Stomach (tissue), 4 donors: ENCODE data around the gene PNMA1.

ENCODE experiments used
- POLR2A ChIP-seq, 4 donors: fragments of 450-650 bp; IDR thresholded peaks; one replicate each; pipeline ENCODE4 v1.6.1; 2016; ENCODE audit warnings: antibody characterized with exemption in 4 of 4, control low read depth in 2 of 4, mild to moderate bottlenecking in 1 of 4, moderate library complexity in 1 of 4
- TF ChIP-seq, protein P1 (sequence below), 7 experiments: fragments of 450-650 bp in 4 of 7; fragments of 200-600 bp in 3 of 7; sonication (generic) in 3 of 7; IDR thresholded peaks; one replicate each; pipeline ENCODE4 v1.5.1; 2016 to 2019; ENCODE audit warnings: antibody characterized with exemption in 7 of 7, control low read depth in 2 of 7, mild to moderate bottlenecking in 1 of 7

DNA sequence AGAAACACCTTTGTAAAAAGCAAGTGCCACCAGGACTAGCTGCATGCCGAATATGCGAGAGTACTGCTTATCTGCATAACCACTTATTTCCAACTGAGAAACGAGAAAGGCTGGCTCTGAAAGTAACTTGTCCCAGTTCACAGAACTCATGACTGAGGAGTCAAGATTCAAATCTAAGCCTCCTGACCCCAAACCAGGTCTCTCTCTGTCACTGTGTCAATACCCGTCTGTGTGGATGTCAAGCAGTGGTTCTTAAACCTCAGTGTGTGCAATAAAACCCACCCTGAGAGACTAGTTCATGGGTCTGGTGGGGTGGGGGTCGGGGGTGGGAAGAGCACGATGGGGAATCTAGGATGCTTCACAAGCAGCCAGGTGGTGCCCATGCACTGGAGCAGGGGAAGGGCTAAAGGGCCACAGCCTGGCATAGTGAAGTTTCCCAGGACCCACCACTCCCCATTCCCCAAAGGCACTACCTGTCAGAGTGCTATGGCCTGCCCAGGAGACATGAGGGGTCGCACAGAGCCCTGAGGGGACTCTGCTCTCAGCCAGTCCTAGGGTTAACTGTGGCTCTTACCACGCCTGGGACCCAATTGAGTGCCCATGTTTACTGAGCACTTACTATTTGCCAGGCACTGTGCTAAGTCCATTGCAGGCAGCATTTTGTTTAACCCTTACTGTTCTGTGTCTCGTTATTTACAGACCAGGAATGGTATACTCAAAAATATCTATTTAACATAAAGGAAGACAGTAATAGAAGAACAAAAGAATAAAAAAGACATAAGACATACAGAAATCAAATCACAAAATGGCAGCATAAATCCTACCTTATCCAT lies 33.4 kb upstream of the PNMA1 start:
- TF ChIP-seq, protein P1, sequence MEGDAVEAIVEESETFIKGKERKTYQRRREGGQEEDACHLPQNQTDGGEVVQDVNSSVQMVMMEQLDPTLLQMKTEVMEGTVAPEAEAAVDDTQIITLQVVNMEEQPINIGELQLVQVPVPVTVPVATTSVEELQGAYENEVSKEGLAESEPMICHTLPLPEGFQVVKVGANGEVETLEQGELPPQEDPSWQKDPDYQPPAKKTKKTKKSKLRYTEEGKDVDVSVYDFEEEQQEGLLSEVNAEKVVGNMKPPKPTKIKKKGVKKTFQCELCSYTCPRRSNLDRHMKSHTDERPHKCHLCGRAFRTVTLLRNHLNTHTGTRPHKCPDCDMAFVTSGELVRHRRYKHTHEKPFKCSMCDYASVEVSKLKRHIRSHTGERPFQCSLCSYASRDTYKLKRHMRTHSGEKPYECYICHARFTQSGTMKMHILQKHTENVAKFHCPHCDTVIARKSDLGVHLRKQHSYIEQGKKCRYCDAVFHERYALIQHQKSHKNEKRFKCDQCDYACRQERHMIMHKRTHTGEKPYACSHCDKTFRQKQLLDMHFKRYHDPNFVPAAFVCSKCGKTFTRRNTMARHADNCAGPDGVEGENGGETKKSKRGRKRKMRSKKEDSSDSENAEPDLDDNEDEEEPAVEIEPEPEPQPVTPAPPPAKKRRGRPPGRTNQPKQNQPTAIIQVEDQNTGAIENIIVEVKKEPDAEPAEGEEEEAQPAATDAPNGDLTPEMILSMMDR (IDR thresholded peaks at IDR 0.05): no peak
- no peak for TF ChIP-seq POLR2A (IDR thresholded peaks at IDR 0.05)
